GM18873 (cell line): ENCODE data around the gene SCUBE1.

Experiments used
- ATAC-seq: cut with Tn5 transposase; IDR thresholded peaks from one replicate; pipeline ENCODE4 v1.9.1; 2021; ENCODE audit warnings: mild to moderate bottlenecking, moderate library complexity, moderate number of reproducible peaks; ENCODE audit not compliant: unreplicated experiment, low FRiP score

Gene SCUBE1

DNA sequence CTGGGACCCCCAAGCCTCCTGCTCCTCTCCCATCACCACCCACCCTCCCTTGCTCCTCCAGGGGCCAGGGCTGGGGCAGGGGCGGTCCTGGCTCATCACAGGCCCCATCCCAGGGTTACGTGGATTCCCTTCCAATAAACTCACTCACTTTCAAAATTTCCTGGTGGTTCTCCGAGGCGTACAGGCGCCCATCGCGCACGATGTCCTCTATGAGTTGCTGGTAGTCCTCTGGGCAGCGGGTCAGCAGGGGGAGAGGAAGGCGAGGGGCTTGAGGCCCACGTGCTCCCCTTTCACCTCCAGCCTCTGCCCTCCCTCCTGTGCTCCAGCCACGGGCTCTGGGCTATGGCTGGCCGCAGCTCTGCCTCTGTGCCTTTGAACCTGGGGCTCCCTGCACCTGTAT lies 135.8 kb downstream of the SCUBE1 start:
- no peak for ATAC-seq

DNA sequence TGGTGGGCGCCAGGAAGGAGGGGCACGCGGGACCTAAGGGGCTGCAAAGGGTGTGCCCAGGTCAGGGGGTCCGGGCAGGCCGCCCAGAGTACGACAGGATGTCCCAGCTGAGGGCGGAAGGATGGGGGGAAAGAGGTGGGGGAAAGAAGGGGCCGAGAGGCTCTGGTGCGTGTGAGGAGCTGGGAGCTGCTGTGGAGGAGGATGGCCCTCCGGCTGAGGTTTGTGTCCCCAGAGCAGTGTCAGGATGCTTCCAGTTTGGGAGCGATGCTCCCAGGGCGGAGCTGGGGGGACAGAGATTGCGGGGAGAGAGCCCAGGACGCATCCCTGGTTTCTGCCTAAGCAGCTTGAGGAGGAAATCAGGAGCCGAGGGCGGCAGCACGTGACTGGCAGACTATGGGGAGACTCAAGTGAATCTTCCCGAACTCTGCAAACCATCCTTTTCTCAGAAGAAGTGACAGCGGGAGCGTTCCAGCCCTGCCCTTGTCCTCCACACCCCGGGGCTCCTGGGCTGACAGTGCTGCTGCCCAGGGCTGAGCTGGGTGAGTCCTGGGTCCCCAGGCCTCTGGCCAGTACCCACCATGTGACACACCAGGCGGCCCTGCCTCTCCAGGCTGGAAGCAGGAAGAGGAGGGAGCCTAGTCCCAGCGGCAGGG lies 136.5 kb downstream of the SCUBE1 start:
- ATAC-seq, result no peak

DNA sequence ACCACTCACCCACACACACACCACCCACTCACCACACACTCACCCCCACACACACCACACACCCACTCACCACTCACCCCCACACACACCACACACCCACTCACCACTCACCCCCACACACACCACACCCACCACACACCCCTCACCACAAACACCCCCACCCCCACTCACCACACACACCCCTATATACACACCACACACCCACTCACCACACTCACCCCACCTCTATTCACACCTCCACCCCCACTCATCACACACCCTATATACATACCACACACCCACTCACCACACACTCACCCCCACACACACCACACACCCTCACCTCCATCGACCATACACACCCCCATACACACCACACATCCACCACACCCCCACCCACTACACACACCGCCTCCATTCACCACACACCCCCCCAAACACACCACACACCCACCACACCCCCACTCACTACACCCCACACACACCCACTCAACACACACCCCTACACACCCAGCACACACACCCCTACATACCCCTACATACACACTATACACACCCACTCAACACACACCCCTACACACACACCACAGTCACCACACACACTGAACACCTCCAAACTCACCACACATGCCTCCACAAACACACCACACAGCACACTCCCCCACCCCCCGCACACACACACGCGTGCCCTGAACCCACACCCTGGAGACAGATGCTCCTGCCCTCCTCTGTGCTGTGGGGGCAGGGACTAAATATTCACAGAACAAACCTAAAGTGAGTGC lies 137.2 kb downstream of the SCUBE1 start:
- ATAC-seq, result no peak

DNA sequence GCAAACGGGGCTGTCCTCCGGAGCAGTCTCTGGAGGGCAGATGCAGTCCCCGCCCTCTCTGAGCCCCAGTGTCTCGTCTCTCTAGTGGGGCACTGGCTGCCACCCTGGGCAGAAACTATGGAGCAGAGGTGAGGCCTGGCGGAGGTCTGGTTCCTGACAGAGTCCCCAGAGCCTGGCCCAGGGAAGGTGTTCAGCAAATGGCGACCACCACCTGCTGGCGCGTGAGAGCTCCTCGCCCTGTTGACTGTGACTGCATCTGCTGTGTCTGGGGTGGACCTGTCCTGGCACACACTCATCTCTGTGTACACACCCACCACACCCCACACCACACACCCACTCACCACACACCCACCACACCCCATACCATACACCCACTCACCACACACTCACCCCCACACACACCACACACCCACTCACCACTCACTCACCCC lies 137.9 kb downstream of the SCUBE1 start:
- ATAC-seq, result no peak

DNA sequence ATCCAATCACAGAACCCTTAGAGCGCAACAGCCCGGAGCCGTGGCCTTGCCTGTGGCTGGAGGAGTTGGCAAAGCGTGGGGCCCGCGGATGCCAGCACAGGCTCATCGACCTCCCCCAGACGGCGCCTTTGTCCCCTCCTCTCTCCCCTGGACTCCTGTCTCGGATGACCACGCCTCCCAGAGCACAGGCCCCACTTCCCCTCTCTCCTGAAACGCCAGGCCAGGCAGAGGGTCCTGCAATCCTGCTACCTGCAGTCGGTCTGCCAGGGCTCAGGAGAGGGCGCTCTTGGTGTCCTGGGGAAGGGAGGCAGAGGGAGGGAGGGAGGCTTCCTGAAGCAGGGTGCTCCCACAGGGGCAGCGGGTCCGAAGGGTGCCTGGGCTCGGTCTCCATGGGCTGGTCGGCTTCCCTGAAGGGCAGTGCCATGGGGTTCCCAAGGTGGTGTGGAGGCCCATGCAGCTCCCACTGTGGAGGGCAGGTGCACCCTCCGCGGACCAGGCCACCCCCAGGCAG lies 139.6 kb downstream of the SCUBE1 start:
- ATAC-seq, result no peak

DNA sequence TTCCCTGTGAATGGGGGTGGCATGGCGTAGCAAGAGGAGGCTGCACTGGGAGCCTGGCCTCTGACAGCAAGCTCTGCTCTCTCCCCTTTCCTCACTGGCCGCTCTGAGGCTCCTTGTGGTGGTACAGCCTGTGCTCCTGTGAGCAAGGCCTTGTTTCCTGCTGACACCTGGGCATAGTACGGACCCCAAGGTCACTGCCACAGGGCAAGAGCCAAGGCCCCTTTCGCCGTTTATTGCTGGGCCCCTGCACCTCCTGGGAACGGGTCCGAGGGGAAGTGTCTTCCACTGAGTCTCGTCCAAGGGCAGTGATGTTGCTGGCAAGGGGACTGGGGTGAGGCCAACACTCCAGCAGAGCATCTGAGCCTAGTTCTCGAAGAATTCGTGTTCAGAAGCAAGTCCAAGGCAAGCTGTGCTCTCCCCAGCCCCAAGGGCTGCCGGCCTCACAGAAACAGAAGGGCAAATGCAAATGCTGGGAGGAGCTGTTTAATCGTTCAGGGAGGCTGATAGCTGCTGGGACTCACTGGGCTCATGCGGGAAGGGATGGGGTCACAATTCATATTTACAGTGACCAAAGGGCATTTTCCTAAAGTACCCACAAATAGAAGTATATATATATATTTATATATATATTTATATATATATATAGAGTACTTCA lies 140.3 kb downstream of the SCUBE1 start:
- ATAC-seq, result no peak

DNA sequence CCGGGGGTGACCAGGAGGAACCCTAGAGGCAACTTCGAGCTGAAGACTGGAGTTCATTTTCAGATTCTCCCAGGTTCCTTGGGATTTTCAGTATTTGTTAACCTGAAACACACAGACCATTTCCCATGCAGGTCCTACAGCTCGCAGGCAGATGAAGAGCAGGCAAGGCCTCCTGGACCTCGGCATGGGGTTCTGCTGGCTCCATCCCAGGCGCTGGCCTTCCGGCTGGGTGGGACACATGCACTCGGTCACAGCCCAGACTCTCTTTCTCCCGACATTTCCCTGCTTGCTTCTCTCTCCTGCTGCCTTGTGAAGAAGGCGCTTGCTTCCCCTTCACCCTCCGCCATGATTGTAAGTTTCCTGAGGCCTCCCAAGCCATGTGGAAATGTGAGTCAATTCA lies 140.8 kb downstream of the SCUBE1 start:
- no peak for ATAC-seq

DNA sequence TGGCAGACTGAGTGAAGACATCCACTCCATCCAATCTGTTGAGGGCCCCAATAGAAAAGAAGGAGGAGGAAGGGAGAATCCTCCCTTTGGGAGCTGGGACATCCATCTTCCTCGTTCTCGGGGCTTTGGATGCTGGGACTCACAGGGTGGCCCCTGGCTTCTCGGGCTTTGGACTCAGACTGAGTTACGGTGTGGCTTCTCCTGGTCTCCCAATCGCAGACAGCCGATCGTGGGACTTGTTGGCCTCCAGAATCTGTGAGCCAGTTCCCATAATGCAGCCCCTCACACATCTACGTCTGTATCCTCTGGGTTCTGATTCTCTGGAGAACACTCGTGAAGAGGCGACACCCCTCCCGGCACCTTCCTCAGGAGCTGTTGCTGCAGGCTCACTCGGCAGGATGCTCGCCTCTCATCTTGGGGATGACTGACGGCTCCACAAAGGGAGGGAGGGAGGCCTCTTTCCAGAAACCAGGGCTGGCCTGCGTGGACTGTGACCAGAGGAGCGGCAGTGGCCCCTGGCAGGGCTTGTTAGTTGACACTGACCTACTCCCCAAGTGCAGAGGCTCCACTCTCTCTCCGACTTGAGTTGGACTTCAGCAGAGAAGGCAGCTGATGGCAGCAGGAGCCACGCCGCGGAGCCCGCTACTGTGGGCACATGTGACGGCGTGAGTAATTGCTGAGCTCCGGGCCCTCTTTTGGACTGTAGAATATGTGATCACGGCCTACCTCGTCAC lies 141.5 kb downstream of the SCUBE1 start:
- ATAC-seq, result no peak

DNA sequence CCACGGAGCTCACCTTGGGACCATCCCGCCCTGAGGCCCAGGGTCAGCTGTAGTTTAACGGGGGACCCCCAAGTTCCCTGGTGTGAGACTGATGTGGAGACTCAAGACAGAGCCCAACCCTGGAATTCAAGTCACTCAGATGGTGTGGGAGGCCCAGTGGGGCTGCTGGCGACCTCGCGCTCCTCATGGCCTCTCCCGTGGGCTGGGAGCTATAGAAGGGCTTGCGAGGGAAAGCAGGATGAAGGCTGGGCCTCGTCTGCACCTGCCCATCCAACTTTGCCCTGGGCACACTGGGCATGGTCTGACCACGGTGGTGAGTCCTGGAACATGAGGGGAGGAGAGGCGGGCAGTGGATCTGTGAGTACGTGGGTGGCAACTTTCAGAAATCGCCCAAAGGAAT lies 142.6 kb downstream of the SCUBE1 start:
- no peak for ATAC-seq

DNA sequence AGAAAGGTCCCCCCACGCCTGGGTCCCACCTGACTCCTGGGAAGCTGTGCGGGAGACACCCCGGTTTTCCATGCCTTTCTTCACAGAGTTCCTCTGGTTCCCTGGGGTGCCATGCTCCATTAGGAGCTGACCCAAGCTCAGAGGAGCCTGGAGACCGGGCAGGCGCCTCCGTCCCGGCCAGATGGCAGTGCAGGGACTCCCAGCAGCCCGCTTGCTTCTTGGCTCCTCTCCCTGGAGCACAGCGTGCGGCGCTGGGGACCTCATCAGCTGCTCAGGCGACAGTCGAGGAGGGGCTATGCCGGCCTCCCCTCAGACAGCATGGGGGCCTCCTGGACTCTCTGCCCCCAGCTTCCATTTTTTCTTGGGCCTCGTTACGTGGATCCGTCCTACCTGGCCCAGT lies 143.1 kb downstream of the SCUBE1 start:
- no peak for ATAC-seq

DNA sequence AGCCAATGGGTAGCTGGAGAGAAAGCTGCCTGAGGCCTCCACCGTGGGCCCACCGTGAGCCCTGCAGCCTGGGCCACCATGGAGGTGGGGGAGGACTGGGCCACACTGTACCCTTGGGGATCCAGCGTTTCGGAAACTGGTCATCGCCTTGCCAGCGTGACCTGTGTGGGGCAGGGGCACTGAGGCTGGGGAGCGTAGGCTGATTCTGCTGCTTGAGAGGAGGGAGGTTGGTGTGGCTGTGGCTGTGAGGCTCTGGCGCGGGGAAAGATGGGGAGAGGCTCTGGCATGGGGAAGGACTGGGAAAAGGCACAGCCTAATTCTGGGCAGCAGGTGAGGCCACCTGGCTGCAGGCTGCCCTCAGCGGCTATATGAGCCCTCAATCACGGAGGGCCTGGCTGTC lies 143.6 kb downstream of the SCUBE1 start:
- no peak for ATAC-seq

DNA sequence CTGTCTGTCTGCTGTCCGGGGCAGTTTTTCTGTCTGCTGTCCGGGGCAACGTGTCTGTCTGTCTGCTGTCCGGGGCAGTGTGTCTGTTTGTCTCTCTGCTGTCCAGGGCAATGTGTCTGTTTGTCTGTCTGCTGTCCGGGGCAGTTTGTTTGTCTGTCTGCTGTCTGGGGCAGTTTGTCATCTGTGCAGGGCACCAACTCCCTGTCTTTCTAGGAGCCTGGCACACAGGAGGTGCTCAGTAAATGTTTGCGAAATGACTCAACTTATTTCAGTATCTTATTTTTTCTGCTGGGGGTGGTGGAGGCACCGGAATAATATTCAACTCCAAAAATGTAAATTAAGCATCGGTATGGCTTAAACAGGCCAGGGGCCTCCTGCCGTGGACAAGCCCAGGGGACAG lies 144.2 kb downstream of the SCUBE1 start:
- no peak for ATAC-seq

DNA sequence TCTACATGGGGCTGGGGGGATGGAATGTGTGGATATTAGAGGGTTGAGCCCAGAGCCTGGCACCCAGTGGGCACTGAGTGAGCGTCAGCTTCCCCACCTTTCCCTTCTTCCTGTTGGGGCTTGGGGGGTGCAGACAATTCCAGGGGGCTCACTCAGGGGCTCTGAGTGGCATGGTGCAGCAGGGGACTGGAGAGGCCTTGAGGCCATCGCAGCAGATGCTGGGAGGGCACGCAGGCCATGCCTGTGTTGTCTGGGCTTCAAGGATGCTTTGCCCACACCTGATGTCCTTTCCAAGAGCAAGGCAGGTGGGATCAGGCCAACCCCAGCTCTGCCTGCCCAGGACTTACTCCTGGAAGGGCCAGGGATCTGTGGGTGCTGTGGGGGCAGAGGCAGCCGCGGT lies 145.0 kb downstream of the SCUBE1 start:
- ATAC-seq, result no peak

DNA sequence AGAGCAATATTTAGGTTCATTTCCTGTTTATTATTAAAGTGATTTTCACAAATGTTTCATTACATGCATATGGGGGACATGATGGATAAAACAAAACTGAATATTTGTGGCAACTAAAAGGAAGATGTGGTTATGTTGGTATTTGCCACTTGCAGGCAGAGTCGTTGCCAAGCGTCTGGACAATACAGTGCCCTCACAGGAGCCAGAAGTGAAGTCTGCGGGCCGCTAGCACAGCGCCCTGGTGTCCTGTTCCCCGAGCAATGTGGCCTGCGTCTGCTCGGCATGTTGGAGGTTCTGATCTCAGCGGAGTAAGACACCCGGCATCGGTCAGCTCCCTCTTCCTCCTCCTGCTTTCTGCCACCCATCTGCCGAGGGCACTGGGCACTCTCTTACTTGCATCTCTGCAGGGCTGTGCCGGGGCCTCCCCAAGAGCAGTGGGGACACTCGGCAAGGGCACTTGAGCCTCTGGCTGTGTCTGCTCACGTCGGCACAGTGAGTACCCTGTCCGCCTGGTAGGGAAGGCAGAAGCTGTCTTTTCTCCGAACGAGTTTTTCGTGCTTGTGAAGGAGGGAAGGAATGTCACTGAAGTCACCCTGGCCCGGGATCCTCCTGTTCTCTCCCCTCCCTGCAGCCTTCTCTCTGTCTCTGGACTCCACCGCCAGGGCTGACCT lies 145.8 kb downstream of the SCUBE1 start:
- ATAC-seq, result no peak

DNA sequence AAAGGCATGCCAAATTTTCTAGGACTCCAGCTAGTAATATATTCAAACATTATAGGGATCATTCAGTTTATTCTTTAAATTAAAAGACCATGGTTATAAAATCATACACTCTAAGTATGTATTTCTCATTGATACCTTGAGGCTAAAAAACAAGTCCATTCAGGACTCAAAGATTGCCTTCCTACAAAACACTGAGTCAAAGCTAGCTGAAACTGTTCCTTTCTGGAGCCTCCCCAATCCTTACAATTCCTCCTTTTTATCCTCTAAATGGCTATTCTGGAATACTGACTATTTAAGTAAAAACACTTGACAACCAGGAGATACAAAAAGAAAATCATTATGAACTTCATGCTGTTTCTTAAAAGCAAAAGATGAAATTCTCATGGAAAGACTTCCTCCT lies 151.3 kb downstream of the SCUBE1 start:
- no peak for ATAC-seq

DNA sequence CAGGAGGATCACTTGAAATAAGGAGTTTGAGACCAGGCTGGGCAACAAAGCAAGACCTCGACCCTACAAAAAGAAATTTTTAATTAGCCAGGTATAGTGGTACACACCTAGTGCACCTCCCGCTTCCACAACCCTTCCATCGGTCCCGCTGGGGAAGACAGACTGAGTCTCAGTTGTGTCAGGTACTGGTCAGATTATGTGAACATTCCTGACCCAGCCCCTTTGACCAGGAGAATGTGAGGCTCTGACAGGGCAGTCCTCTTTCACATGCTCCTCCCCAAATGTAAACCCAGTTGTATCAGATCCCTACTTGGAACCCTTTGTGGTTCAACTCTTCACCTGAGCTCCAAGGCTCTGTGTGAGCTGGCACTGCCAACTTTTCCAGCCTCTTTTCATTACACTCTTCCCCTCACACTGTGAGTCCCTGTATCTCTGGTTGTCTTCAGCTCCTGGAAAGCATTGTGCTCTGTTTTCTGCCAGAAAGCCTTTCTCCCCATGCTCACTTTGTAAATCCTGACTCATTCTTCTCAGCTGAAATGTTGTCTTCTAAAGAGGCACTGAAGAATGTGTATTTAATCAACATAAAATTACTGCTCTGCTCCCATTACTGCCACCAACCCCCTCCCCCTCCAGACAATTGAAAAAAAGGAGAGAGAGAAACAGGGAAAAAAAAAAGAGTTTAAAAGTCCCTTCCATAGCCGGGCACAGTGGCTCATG lies 154.2 kb downstream of the SCUBE1 start:
- ATAC-seq, result no peak

DNA sequence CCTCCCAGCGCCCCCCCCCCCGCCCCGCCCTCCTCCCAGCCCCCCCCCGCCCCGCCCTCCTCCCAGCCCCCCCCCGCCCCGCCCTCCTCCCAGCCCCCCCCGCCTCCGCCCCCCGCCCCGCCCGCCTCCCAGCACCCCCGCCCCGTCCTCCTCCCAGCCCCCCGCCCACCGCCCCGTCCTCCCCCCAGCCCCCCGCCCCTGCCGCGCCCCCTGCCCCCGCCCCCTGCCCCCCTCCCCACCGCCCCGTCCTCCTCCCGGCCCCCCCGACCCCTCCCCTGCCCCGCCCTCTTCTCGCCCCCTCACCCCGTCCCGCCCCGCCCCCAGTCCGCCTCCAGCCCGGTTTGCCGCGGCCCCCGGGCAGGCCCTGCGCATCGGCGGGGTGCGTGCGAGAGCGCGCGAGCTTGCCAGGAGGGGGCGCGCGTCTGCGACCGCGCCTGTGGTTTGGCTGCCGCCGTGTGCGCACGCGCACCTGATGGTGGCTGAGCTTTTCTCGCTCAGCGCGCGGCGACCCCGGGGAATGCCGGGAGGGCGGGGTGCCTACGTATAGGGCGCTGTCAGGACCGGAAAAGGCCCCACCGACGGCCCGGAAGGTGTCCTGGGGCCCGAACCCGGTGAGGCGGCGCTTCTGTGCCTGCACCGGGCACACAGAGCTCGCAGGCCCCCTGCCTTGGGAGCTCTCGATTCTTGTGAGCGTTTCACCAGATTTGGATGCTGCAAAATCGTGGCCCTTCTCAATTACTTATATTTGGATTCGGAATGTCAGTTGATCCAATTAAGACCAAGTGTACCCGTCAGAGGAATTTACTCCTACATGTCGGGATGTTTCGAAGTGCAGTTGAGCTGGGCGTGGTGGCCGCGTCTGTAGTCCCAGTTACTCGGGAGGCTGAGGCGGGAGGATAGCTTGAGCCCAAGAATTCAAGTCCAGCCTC lies 155.7 kb downstream of the SCUBE1 start:
- ATAC-seq, result peak; percentile 57

DNA sequence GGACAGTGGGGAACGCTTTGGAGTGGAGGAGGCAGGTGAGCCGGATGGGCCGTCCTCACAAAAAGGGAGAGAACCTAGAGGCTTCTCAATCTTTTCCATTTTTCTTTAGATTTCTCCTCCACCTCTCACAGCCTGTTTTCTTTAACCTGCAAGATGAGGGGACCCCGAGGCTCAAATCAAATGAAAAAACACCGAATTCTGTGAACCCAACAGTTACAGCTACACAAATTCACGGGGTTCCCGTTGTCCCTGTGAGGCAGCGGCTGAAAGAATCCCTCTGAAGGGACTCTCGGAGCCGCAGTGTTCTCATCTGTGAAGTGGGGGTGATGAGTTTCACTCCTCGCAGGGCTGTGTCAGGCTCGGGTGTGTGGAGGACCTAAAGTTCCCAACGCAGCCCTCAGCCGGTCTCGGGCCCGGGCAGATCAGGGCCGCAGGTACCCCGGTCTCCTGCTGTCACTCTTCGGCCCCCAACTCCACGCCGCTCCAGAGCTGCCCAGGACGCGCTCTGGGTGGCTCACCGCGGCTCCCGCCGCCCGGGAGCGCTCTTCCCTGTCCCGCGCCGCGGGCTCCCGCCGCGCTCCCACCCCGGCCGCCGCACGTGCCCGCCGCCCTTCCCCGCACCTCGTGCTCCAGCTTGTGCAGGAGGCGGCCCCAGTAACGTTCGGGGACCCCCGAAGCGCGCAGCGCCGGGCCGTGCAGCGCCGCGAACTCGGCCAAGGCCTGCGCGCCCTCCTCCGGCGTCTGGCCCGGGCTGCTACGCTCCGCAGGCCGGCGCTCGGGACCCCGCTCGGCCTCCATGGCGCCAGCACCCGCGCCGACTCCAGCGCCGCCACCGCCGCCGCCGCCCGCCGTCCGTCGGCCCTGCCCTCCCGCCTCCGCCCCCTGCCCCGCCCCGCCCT lies 156.7 kb downstream of the SCUBE1 start, which contains the start of gene TTLL12:
TTLL12 (minus strand) TSS at position 863 of the 899 bp plus-strand sequence; CDS start at position 798, 65 bp downstream.
- ATAC-seq, result no peak
